ENCODE data around the gene GNG7. TPM values are rescaled to one million over a fixed set of nuclear protein-coding genes. Genes with fewer than 3 reads are reported as not detected.
A peak's percentile ranks its signal among the peaks of the same experiment; 100 is the strongest.
"Not testable (repeated sequence)": the region's sequence is repeated elsewhere in the genome, so short reads cannot be mapped to it uniquely, and the experiment has no call there.

GNG7 gene
- total RNA-seq, 1 donor from 2014 or later: 1.8 TPM

DNA sequence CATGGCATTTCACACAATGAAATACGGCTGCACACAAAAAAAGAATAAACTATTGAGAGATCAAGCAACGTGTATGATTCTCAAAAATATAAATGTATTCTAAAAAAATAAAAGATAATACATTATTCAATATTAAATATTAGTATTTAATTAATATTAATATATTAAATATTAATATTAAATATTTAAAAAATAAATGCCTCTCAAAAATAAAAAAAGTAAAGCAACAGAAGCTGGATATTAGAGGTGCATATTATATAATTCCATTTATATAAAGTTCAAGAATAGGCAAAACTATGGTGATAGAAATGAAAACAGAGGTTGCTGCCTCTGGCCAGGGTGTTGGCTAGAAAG, 169.4 kb downstream of the GNG7 start:
- no peak for DNase-seq (ENCODE audit: low read depth)
- TF ChIP-seq, protein P1, sequence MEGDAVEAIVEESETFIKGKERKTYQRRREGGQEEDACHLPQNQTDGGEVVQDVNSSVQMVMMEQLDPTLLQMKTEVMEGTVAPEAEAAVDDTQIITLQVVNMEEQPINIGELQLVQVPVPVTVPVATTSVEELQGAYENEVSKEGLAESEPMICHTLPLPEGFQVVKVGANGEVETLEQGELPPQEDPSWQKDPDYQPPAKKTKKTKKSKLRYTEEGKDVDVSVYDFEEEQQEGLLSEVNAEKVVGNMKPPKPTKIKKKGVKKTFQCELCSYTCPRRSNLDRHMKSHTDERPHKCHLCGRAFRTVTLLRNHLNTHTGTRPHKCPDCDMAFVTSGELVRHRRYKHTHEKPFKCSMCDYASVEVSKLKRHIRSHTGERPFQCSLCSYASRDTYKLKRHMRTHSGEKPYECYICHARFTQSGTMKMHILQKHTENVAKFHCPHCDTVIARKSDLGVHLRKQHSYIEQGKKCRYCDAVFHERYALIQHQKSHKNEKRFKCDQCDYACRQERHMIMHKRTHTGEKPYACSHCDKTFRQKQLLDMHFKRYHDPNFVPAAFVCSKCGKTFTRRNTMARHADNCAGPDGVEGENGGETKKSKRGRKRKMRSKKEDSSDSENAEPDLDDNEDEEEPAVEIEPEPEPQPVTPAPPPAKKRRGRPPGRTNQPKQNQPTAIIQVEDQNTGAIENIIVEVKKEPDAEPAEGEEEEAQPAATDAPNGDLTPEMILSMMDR (IDR thresholded peaks at IDR 0.05; ENCODE audit: insufficient read depth, low read depth, low read length): no peak
- no peak for TF ChIP-seq EZH2 (IDR thresholded peaks at IDR 0.05; ENCODE audit: insufficient read depth, low read length)
- H3K4me3 ChIP-seq (ENCODE audit: insufficient read depth, low read depth, low read length): no peak overlapping the region
- Mint-ChIP-seq H3K36me3 (ENCODE audit: low read depth, unreplicated experiment) (peaks cover 4% of the 10 kb centered on the region), H3K4me1 (ENCODE audit: low read depth, unreplicated experiment) (peaks cover 20% of the 10 kb centered on the region), H3K27ac (ENCODE audit: unreplicated experiment) (peak overlapping the region; percentile 94), H3K4me3 (ENCODE audit: unreplicated experiment) (no peak overlapping the region), H3K9me3 (ENCODE audit: unreplicated experiment) (peaks cover 8% of the 10 kb centered on the region), H3K27me3 (ENCODE audit: low read depth, unreplicated experiment) (no peaks in the 10 kb centered on the region)
- peaks cover 25% of the 10 kb centered on the region for H3K4me1 ChIP-seq (ENCODE audit: insufficient read depth, low read length)
- peaks cover 3% of the 10 kb centered on the region for H3K9me3 ChIP-seq (ENCODE audit: insufficient read depth, low read depth, low read length)
- peak overlapping the region; percentile 64 for H3K27ac ChIP-seq (ENCODE audit: low read depth, low read length)
- no peak overlapping the region for H2AFZ ChIP-seq (ENCODE audit: low read depth, low read length)
- no peaks in the 10 kb centered on the region for H4K20me1 ChIP-seq (ENCODE audit: insufficient read depth, low read length)
- H3K9ac ChIP-seq (ENCODE audit: low read length): no peak overlapping the region
- no peaks in the 10 kb centered on the region for H3K79me2 ChIP-seq (ENCODE audit: insufficient read depth, low read length)
- no peak for FAIRE-seq
- no peaks in the 10 kb centered on the region for H3K27me3 ChIP-seq (ENCODE audit: insufficient read depth, low read length)
- peak overlapping the region; percentile 27 for H3K4me2 ChIP-seq (ENCODE audit: low read length)
- no peaks in the 10 kb centered on the region for H3K36me3 ChIP-seq (ENCODE audit: insufficient read depth, low read length)

DNA sequence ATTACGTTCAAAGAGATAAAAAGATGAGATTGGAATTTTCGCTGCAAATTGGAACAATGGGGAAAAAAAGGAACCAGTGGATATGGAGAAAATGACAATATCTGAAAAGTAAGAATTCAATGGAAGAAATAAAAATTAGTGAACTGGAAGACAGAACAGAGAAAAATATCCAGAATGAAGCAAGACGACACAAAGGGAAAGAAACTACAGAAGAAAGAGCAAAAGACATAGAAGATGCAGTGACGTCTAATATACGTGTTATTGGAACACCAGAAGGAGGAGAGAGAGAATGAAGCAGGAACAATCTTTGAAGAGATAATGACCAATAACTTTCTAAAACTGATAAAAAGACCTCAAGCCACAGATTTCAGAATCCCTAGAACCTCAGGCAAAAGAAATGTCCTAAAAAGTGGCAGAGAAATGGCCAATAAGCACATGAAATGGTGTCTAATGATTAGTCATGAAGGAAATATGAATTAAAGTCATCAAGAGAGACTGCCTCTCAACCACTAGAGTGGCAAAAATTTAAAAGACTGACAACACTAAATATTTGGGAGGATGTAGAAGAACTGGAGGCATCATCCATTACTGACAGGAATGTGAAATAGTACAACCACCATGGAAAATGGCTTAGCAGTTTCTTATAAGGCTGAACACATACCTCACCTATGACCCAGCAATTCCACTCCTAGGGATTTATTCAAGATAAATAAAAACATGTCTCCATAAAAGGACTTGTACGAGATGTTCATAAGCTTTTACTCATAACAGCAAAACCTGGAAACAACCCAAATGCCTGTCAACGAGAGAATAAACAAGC, 170.0 kb downstream of the GNG7 start:
- Mint-ChIP-seq H3K27me3 (ENCODE audit: low read depth, unreplicated experiment) (no peaks in the 10 kb centered on the region), H3K4me3 (ENCODE audit: unreplicated experiment) (peak overlapping the region; percentile 37), H3K4me1 (ENCODE audit: low read depth, unreplicated experiment) (peaks cover 20% of the 10 kb centered on the region), H3K27ac (ENCODE audit: unreplicated experiment) (peak overlapping the region; percentile 94), H3K36me3 (ENCODE audit: low read depth, unreplicated experiment) (peaks cover 4% of the 10 kb centered on the region), H3K9me3 (ENCODE audit: unreplicated experiment) (peaks cover 4% of the 10 kb centered on the region)
- Histone ChIP-seq H2AFZ (ENCODE audit: low read depth, low read length) (peak overlapping the region; percentile 12), H3K9ac (ENCODE audit: low read length) (peak overlapping the region; percentile 35), H3K36me3 (ENCODE audit: insufficient read depth, low read length) (no peaks in the 10 kb centered on the region), H3K27ac (ENCODE audit: low read depth, low read length) (peak overlapping the region; percentile 64), H4K20me1 (ENCODE audit: insufficient read depth, low read length) (no peaks in the 10 kb centered on the region), H3K4me2 (ENCODE audit: low read length) (peak overlapping the region; percentile 27), H3K4me1 (ENCODE audit: insufficient read depth, low read length) (peaks cover 25% of the 10 kb centered on the region), H3K4me3 (ENCODE audit: insufficient read depth, low read depth, low read length) (no peak overlapping the region), H3K9me3 (ENCODE audit: insufficient read depth, low read depth, low read length) (peaks cover 3% of the 10 kb centered on the region), H3K27me3 (ENCODE audit: insufficient read depth, low read length) (no peaks in the 10 kb centered on the region), H3K79me2 (ENCODE audit: insufficient read depth, low read length) (no peaks in the 10 kb centered on the region)
- FAIRE-seq (peak; percentile 93), DNase-seq (ENCODE audit: low read depth) (peak; percentile 90)
- no peak for TF ChIP-seq EZH2 (IDR thresholded peaks at IDR 0.05; ENCODE audit: insufficient read depth, low read length)
- TF ChIP-seq, protein P1 (IDR thresholded peaks at IDR 0.05; ENCODE audit: insufficient read depth, low read depth, low read length): no peak

GRCh38 chr19:2529942-2530341, 172.6 kb downstream of the GNG7 start:
- not testable (repeated sequence) for H3K36me3 ChIP-seq (ENCODE audit: insufficient read depth, low read length); H3K9me3 ChIP-seq (ENCODE audit: insufficient read depth, low read depth, low read length); H3K4me3 Mint-ChIP-seq (ENCODE audit: unreplicated experiment); H3K27me3 Mint-ChIP-seq (ENCODE audit: low read depth, unreplicated experiment); H2AFZ ChIP-seq (ENCODE audit: low read depth, low read length); H4K20me1 ChIP-seq (ENCODE audit: insufficient read depth, low read length); H3K36me3 Mint-ChIP-seq (ENCODE audit: low read depth, unreplicated experiment); H3K79me2 ChIP-seq (ENCODE audit: insufficient read depth, low read length); H3K27me3 ChIP-seq (ENCODE audit: insufficient read depth, low read length); H3K27ac Mint-ChIP-seq (ENCODE audit: unreplicated experiment); H3K4me3 ChIP-seq (ENCODE audit: insufficient read depth, low read depth, low read length); FAIRE-seq; DNase-seq (ENCODE audit: low read depth); H3K9me3 Mint-ChIP-seq (ENCODE audit: unreplicated experiment)
- Histone ChIP-seq H3K4me2 (ENCODE audit: low read length) (peak overlapping the region; percentile 57), H3K27ac (ENCODE audit: low read depth, low read length) (peak overlapping the region; percentile 55), H3K9ac (ENCODE audit: low read length) (peak overlapping the region; percentile 43), H3K4me1 (ENCODE audit: insufficient read depth, low read length) (peaks cover 31% of the 10 kb centered on the region)
- H3K4me1 Mint-ChIP-seq (ENCODE audit: low read depth, unreplicated experiment): peaks cover 19% of the 10 kb centered on the region

Data from astrocyte (in vitro differentiated cells and primary cell).